Astrocyte of the spinal cord (primary cell): Measurements from ENCODE around the gene SLC22A6.

Source experiments
- DNase-seq: peaks from one replicate; pipeline ENCODE4 v3.0.0; 2011; ENCODE audit warnings: low read depth, low spot score
- H3K4me3 ChIP-seq: 2 replicates; pipeline ENCODE4 v1.5.1; 2011; ENCODE audit warnings: low read depth, mild to moderate bottlenecking, low read length, moderate library complexity
- CTCF ChIP-seq: IDR thresholded peaks from 2 replicates; pipeline ENCODE4 v1.5.1; 2012; ENCODE audit warnings: low read depth, mild to moderate bottlenecking, low read length, inconsistent platforms
- in situ Hi-C: cut with HindIII; loops from 2 replicates; pipeline ENCODE4 v1.10.0; 2017; ENCODE audit warnings: low sequenced_read_pairs

Gene SLC22A6

GRCh38 chr11:62928011-62928410, 56.8 kb downstream of the SLC22A6 start:
- no peak for TF ChIP-seq CTCF
- H3K4me3 ChIP-seq, result no peak overlapping the region
- no peak for DNase-seq
- in situ Hi-C loops, result no loop called here

GRCh38 chr11:62926680-62927455, 57.9 kb downstream of the SLC22A6 start:
- in situ Hi-C loops, result no loop called here
- no peak for DNase-seq
- TF ChIP-seq CTCF, result no peak
- H3K4me3 ChIP-seq, result no peak overlapping the region
